ENCODE data around the gene OR51B5.

GRCh38 chr11:5336331-5336730, 7.0 kb downstream of the OR51B5 start:
- TF ChIP-seq EZH2 (IDR thresholded peaks at IDR 0.05; ENCODE audit: borderline replicate concordance, low read length) (no peak), CTCF (conservative IDR thresholded peaks at IDR 0.05 in 1 of 2, IDR thresholded peaks at IDR 0.05 in 1 of 2; ENCODE audit: extremely low read depth in 1 of 2, insufficient read depth in 1 of 2, low read depth in 1 of 2, low read length in 2 of 2) (no peak)

Measured in mammary epithelial cell (primary cell).